PFSK-1 (cell line): ENCODE measurements around the gene MRPS15.

Experiments
- POLR2AphosphoS5 ChIP-seq: IDR thresholded peaks from 2 replicates; pipeline ENCODE4 v1.6.1; 2012; ENCODE audit warnings: low read depth, mild to moderate bottlenecking, control low read depth, low read length, moderate library complexity
- REST ChIP-seq, 2 experiments: IDR thresholded peaks; 2 replicates each; pipeline versions ENCODE4 v1.6.1 to v1.8.0; 2011 to 2012; ENCODE audit warnings: low read depth in 2 of 2, low read length in 2 of 2, control low read depth in 1 of 2, inconsistent platforms in 1 of 2, mild to moderate bottlenecking in 1 of 2, moderate library complexity in 1 of 2; ENCODE audit not compliant: insufficient read depth in 1 of 2
- SIN3A ChIP-seq: IDR thresholded peaks from 2 replicates; pipeline ENCODE4 v1.6.1; 2012; ENCODE audit warnings: mild to moderate bottlenecking, low read length, moderate library complexity, borderline replicate concordance; ENCODE audit not compliant: insufficient read depth

GRCh38 chr1:36486093-36486438, 21.9 kb upstream of the MRPS15 start:
- TF ChIP-seq POLR2AphosphoS5: no peak
- TF ChIP-seq REST (IDR thresholded peaks at IDR 0.05; ENCODE audit: insufficient read depth in 1 of 2, low read depth in 2 of 2, low read length in 2 of 2): no peak
- TF ChIP-seq SIN3A: no peak
